ENCODE measurements around the gene UNKL. TPM values are rescaled to one million over a fixed set of nuclear protein-coding genes. Genes with fewer than 3 reads are reported as not detected.

The UNKL gene
- total and polyA plus RNA-seq, 12 donors, result 10.1 to 174 (median 33.3) TPM

DNA sequence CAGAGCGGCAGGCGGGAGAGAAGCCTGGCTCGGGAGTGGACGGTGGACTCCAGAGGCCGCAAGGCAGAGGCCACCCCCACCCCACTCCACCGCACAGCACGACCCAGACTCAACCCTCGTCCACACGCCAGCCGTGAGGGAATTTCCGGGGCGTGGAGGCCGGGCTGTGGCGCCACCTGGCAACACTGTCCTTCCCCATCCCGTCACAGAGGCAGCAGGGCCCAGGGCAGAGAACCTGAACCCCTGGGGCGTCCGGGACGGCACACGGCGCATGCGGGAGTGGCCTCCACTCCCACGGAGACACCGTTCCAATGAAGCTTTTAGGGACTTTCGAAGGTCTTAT lies 39.2 kb downstream of the UNKL start:
- Histone ChIP-seq H3K27ac (peak overlapping the region in 4 of 5 donors; percentile 51 to 81 (median 64)), H3K27me3 (no peaks in the 10 kb centered on the region), H3K36me3 (replicated peaks in 1 of 2) (peaks cover 0 to 5% of the 10 kb centered on the region in 2 donors), H3K4me3 (no peak overlapping the region), H3K9me3 (replicated peaks in 1 of 3) (no peaks in the 10 kb centered on the region), H3K4me1 (replicated peaks in 1 of 2) (peaks cover 12 to 22% of the 10 kb centered on the region in 2 donors)
- DNase-seq, result peak in 1 of 7 donors; percentile 32
- intact Hi-C loops (cut with DNase I), result no loop called here
- no peak for TF ChIP-seq POLR2A (IDR thresholded peaks at IDR 0.05)
- TF ChIP-seq, protein P1, sequence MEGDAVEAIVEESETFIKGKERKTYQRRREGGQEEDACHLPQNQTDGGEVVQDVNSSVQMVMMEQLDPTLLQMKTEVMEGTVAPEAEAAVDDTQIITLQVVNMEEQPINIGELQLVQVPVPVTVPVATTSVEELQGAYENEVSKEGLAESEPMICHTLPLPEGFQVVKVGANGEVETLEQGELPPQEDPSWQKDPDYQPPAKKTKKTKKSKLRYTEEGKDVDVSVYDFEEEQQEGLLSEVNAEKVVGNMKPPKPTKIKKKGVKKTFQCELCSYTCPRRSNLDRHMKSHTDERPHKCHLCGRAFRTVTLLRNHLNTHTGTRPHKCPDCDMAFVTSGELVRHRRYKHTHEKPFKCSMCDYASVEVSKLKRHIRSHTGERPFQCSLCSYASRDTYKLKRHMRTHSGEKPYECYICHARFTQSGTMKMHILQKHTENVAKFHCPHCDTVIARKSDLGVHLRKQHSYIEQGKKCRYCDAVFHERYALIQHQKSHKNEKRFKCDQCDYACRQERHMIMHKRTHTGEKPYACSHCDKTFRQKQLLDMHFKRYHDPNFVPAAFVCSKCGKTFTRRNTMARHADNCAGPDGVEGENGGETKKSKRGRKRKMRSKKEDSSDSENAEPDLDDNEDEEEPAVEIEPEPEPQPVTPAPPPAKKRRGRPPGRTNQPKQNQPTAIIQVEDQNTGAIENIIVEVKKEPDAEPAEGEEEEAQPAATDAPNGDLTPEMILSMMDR (IDR thresholded peaks at IDR 0.05), result no peak
- 90 to 98% (median 94%) methylated on average over 9 to 24 of the region's 24 CpGs for WGBS, 4 donors

DNA sequence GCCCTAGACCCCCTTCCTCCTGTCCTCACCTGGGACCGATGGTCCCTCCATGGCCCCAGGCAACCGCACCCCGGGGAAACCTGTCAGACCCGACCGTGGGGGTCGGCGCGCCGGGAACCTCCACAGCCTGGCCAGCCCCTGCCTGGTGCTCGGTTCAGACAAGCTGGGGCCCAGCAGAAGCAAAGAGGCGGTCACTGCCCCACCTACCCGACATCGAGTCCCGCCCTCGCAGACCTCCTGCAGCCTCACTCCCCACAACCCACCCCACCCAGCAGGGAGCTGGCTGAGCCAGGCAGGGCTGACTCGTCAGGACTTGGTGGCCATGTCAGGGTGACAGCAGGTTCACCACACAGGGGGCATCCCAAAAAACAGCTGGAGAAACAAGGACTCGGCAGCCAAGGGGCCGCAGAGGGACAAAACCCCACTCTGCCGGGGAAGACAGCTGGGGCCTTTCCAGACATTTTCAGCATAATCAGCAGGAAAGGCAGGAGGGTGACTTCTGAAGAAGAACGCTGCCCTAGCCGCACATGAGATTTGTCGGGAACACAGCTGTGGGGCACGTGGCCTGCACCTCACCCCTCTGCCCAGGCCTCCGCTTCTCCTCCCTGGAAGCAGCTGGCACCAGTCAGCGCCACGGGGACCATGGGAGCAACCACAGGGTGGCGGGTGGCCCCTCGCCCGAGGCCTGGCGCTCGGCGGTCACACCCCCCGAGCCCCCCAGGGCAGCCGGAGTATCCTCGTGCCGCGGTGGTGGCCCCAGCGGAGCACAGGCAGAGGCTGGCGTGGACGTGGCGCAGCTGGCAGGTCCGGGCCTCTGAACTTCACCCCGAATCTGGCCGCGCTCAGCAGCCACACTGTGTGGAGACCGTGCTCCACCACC lies 39.8 kb downstream of the UNKL start:
- Histone ChIP-seq H3K36me3 (replicated peaks in 1 of 2) (peaks cover 0 to 11% of the 10 kb centered on the region in 2 donors), H3K4me3 (no peak overlapping the region), H3K27ac (peak overlapping the region in 1 of 5 donors; percentile 81), H3K9me3 (replicated peaks in 1 of 3) (no peaks in the 10 kb centered on the region), H3K4me1 (replicated peaks in 1 of 2) (peaks cover 12 to 19% of the 10 kb centered on the region in 2 donors), H3K27me3 (no peaks in the 10 kb centered on the region)
- 94 to 97% (median 95%) methylated on average over 8 to 46 of the region's 46 CpGs for WGBS, 4 donors
- intact Hi-C loops (cut with DNase I), result no loop called here
- no peak for TF ChIP-seq POLR2A (IDR thresholded peaks at IDR 0.05)
- TF ChIP-seq, protein P1 (IDR thresholded peaks at IDR 0.05), result no peak
- DNase-seq, result no peak

DNA sequence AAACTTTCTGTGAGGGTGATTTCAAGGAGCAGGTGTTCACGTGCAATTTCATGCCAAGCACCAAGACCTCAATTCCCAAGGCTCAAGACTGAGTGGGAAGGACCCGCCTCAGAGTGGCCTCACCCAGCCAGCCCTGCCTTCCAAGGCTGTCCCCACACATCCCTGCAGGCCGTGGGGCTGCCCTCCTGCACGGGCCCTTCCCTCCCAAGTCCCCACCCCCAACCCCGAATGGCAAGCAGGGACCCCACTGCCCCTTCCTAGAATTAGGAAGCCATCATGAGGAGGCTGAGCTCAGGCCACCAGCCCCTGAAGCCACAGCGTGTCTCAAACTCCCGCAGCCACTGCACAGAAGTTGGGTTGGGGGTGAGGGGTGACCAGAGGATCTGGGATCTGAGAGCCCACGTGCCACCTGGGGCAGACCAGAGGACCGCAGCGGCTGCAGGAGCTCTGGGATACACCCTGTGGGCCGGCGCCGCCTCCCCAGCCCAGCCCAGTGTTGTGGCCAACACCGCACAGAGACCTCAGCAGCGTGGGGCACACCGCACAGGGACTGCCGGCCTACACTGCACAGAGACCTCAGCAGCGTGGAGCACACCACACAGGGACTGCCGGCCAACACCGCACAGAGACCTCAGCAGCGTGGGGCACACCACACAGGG lies 42.1 kb downstream of the UNKL start:
- Histone ChIP-seq H3K27me3 (no peaks in the 10 kb centered on the region), H3K4me1 (replicated peaks in 1 of 2) (no peaks in the 10 kb centered on the region), H3K36me3 (replicated peaks in 1 of 2) (peaks cover 0 to 20% of the 10 kb centered on the region in 2 donors), H3K9me3 (replicated peaks in 1 of 3) (no peaks in the 10 kb centered on the region), H3K27ac (no peak overlapping the region), H3K4me3 (no peak overlapping the region)
- no peak for DNase-seq
- 80 to 94% (median 84%) methylated on average over 5 to 17 of the region's 21 CpGs for WGBS, 4 donors
- no peak for TF ChIP-seq POLR2A (IDR thresholded peaks at IDR 0.05)
- intact Hi-C loops (cut with DNase I), result no loop called here

DNA sequence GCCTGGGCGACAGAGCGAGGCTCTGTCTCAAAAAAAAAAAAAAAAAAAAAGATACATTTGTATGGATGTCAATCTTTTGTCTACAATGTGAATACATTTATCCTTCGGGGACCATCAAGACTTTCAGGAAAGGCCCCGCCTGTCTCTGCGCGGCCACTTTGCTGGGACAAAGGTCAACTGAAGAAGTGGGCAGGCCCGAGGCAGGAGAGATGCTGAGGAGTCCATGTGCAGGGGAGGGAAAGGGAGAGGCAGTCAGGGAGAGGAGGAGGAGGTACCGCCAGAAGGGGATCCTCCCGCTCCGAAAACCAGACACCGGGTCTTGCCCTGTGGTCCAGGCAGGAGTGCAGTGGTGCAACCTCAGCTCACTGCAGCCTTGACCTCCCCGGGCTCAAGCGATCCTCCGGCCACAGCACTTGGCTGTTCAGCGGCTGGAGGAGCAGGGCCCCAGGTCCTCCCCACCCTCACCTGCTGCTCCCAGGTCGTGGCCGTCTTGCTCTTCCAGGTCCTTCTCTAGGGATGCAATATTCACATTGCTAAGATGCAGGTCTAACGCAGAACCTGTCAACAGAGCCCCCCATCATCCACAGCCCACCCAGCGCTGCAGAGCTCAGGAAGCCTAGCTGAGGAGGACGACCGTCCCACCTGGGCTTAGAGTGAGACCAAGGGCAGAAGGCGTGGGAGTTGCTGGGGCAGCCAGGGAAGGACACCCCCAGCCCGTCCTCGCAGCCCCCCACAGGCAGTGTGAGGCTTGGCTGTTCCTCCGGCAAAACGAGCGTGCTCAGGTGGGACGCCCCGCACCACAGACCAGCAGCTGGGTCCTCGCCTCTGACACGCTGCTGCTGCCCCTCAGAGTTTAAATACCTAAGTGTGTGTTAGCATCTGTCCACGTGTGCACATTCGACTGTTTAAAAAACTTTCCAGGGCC lies 43.2 kb downstream of the UNKL start:
- WGBS, 4 donors, result 80 to 94% (median 89%) methylated on average over 12 to 32 of the region's 33 CpGs
- Histone ChIP-seq H3K27ac (no peak overlapping the region), H3K36me3 (replicated peaks in 1 of 2) (peaks cover 0 to 28% of the 10 kb centered on the region in 2 donors), H3K4me3 (no peak overlapping the region), H3K27me3 (no peaks in the 10 kb centered on the region), H3K4me1 (replicated peaks in 1 of 2) (no peaks in the 10 kb centered on the region), H3K9me3 (replicated peaks in 1 of 3) (no peaks in the 10 kb centered on the region)
- TF ChIP-seq, protein P1 (IDR thresholded peaks at IDR 0.05), result no peak
- no peak for TF ChIP-seq POLR2A (IDR thresholded peaks at IDR 0.05)
- DNase-seq, result no peak
- intact Hi-C loops (cut with DNase I), result no loop called here
